Left kidney (tissue), 2 donors: ENCODE results near the gene RPUSD3. TPM values are rescaled to one million over a fixed set of nuclear protein-coding genes. Genes with fewer than 3 reads are reported as not detected.

Source experiments
- DNase-seq: peaks from one replicate; pipeline ENCODE4 v3.0.0-alpha.2; 2013
- polyA plus RNA-seq: library from polyadenylated mRNA; unstranded; fragments of 120-200 nt; gene quantifications from one replicate; pipeline ENCODE4 v1.2.1, GENCODE V29; 2013; ENCODE audit not compliant: insufficient read length

RPUSD3 gene
- polyA plus RNA-seq, 1 donor, result 36.1 TPM

- DNase-seq, result no peak
Measured at GRCh38 chr3:9807981-9808344, 35.8 kb downstream of the RPUSD3 start.

DNA sequence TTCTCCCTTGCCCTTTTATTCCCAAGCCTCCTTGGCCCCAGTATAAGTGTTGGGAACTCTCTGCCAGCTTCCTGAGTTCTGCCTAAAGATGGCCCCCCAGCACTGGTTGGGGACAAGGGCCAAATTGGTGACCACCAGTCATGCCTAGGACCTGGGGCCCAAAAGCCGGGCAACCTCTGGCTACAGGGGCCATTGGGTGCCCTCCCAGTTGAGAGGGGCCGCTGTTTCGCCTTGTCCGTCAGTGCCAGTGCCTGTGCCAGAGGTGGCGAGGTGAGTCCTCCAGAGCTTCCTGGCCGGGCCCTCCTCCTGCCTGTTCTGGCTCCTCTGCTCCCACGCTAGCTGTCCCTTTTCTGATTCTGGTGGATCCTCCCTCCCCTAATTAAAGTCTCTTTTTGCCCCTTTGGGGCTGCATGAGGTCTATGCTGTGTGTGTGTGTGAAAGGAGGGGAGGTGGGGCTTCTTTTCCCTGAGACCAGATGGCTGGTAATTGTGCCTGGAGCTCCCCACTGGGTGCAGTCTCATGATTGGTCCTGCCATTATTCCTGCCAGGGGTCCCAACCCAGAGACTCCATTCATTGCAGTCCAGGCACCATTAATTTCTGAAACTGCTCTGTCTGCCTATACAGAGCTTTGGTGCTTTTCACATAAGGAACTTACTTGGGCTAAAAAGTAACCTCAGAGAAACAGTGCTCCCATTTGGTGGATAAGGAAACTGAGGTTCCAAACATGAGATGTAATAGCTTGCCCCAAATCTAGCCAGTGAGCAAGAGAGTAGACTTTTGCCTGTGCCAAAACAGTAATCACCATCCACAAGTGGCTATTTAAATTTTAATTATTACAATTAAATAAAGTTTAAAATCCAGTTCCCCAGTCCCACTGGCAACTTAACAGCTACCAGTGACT is 36.9 kb downstream of the RPUSD3 start:
- DNase-seq, result no peak

DNA sequence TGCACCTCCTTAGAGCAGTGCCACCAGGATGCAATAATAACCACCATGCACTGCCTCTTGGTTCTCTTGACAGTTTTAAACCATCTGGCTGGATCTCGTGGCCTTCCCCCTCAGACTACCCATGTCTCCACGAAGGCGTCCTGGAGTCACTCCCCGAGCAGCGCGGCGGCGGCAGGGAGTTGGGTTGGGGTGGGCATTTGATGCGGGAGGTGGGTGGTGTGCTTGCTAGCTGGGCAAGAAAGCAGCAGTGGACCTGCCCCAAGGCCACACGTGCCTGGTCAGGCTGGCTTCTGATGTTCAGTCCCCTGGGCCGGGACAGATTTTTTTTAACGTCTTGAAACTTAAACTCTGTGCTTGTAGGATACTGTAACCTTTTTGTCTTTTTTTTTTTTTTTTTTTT is 37.7 kb downstream of the RPUSD3 start:
- no peak for DNase-seq

DNA sequence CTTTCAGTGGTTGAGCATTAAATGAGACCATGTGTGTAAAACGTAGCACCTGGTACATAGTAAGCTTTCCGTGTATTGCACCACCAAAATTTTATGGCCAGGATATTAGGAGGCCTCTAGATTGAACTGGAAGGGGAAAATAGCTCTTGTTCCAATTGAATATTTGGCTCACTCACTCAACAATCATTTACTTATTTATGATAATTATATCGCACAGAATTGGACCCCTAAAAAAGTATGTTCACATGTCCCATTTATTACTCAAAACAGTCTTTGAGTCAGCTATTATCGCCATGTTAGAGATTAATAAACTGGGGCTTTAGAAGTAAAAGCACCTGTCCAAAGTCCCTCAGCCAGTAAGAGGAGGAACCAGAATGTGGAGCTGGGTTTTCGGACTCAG is 38.8 kb downstream of the RPUSD3 start:
- DNase-seq, result no peak

DNA sequence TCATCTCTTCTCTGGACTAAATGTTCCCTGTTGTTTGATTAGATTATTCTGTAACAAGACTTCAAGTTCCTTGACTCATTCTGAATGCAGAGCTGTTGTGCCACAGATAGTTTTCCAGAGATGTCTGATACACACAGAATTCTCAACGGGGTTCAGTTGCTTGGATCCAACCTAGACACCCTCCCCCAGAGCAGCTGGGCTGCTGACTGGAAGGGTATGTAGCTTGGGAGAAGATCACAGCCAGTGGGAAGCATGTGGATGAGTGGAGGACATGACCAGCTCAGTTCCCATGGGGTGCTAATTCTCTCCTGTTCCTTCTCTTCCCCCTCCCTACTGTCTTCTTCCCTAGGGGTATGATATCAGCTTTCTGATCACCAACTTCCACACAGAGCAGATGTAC is 40.3 kb downstream of the RPUSD3 start:
- DNase-seq, result no peak

GRCh38 chr3:9800529-9800928 is 43.3 kb downstream of the RPUSD3 start:
- DNase-seq, result no peak

- DNase-seq, result no peak
Measured at GRCh38 chr3:9797196-9797945, 46.4 kb downstream of the RPUSD3 start.

DNA sequence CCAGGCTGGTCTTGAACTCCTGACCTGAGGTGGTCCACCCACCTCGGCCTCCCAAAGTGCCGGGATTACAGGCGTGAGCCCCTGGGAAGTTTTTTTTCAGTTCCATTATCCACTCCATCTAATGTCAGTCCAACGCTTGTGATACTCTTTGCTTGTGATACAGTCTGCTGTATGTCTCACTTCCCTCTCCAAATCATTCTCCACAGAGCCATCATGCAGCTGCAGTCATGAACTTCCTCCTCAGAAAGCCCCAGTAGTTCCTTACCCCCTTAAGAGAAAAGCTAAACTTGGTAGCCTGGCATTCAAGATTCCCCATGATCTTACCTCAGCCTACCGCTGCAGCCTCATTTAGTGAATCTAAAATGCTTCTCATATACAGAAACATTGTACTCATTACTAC is 48.6 kb downstream of the RPUSD3 start:
- no peak for DNase-seq

DNA sequence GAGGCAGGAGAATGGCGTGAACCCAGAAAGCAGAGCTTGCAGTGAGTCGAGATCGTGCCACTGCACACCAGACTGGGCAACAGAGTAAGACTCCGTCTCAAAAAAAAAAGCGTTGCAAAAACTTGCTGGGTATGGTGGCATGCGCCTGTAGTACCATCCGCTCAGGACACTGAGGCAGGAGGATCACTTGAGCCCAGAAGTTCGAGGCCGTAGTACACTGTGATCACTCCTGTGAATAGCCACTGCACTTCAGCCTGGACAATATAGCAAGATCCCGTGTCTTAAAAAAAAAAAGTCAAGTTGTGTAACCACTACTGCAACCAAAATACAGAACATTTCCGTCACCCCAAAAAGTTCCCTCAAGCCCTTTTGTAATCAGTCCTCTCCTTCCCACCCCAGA is 49.4 kb downstream of the RPUSD3 start:
- no peak for DNase-seq

GRCh38 chr3:9793161-9793781 is 50.5 kb downstream of the RPUSD3 start:
- no peak for DNase-seq

- DNase-seq, result peak; percentile 93
Measured at GRCh38 chr3:9792405-9793160, 51.2 kb downstream of the RPUSD3 start, which contains the start of the genes ARPC4 and TADA3. Gene ARPC4 (plus strand): TSS chr3:9793082. CDS start chr3:9793122, 40 bp downstream. Gene TADA3 (minus strand): TSS chr3:9792473. CDS start chr3:9791466, 1,007 bp downstream.

- DNase-seq, result no peak
Measured at GRCh38 chr3:9791790-9792404, 51.9 kb downstream of the RPUSD3 start.

- no peak for DNase-seq
Measured at GRCh38 chr3:9791127-9791526, 52.7 kb downstream of the RPUSD3 start.

Other genes with a start within 250 kb of the RPUSD3 start
- gene MTMR14, start 194.5 kb downstream of the RPUSD3 start, polyA plus RNA-seq, result 37.7 TPM
- not detected for gene CPNE9, start 140.2 kb downstream of the RPUSD3 start, polyA plus RNA-seq
- 17.9 TPM for gene BRPF1, start 112.3 kb downstream of the RPUSD3 start, polyA plus RNA-seq
- gene OGG1, start 94.1 kb downstream of the RPUSD3 start, polyA plus RNA-seq, result 72.2 TPM
- gene CAMK1, start 74.1 kb downstream of the RPUSD3 start, polyA plus RNA-seq, result 14.6 TPM
- gene TADA3, start 51.5 kb downstream of the RPUSD3 start, polyA plus RNA-seq, result 64.1 TPM
- 125 TPM for gene ARPC4, start 50.9 kb downstream of the RPUSD3 start, polyA plus RNA-seq
- gene TTLL3, start 33.7 kb downstream of the RPUSD3 start, polyA plus RNA-seq, result 73.4 TPM
- not detected for gene CIDEC, start 36.2 kb upstream of the RPUSD3 start, polyA plus RNA-seq
- 44.4 TPM for gene JAGN1, start 46.6 kb upstream of the RPUSD3 start, polyA plus RNA-seq
- 18.6 TPM for gene IL17RE, start 58.8 kb upstream of the RPUSD3 start, polyA plus RNA-seq
- gene IL17RC, start 73.1 kb upstream of the RPUSD3 start, polyA plus RNA-seq, result 38.3 TPM
- gene CRELD1, start 89.8 kb upstream of the RPUSD3 start, polyA plus RNA-seq, result 46.3 TPM
- gene PRRT3, start 108.4 kb upstream of the RPUSD3 start, polyA plus RNA-seq, result 4.4 TPM
- gene EMC3, start 142.8 kb upstream of the RPUSD3 start, polyA plus RNA-seq, result 82.8 TPM
- 29.4 TPM for gene FANCD2, start 182.4 kb upstream of the RPUSD3 start, polyA plus RNA-seq